ENCODE data around the gene TCP10L.

Gene TCP10L

DNA sequence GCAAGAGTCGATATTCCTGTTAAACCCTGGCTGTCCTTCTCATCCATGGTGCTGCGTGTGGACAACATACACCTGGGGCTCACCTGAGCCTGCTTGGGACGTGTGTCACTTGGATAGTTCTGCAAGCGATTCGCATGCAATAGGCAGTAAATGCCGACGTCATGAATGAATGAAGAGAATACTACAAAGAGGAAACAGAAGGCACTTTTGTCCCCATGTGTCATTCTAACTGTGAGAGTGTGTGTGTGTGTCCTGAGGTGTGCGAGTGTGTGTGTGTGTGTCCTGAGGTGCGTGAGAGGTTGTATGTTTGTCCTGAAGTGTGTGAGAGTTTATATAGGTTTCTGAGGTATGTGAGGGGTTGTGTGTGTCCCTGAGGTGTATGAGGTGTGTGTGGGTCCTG is 647 bp upstream of the TCP10L start:
- H3K27ac ChIP-seq: no peak overlapping the region
- TF ChIP-seq, protein P1, sequence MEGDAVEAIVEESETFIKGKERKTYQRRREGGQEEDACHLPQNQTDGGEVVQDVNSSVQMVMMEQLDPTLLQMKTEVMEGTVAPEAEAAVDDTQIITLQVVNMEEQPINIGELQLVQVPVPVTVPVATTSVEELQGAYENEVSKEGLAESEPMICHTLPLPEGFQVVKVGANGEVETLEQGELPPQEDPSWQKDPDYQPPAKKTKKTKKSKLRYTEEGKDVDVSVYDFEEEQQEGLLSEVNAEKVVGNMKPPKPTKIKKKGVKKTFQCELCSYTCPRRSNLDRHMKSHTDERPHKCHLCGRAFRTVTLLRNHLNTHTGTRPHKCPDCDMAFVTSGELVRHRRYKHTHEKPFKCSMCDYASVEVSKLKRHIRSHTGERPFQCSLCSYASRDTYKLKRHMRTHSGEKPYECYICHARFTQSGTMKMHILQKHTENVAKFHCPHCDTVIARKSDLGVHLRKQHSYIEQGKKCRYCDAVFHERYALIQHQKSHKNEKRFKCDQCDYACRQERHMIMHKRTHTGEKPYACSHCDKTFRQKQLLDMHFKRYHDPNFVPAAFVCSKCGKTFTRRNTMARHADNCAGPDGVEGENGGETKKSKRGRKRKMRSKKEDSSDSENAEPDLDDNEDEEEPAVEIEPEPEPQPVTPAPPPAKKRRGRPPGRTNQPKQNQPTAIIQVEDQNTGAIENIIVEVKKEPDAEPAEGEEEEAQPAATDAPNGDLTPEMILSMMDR (conservative IDR thresholded peaks at IDR 0.05): no peak
- TF ChIP-seq ZFX (IDR thresholded peaks at IDR 0.05): no peak

DNA sequence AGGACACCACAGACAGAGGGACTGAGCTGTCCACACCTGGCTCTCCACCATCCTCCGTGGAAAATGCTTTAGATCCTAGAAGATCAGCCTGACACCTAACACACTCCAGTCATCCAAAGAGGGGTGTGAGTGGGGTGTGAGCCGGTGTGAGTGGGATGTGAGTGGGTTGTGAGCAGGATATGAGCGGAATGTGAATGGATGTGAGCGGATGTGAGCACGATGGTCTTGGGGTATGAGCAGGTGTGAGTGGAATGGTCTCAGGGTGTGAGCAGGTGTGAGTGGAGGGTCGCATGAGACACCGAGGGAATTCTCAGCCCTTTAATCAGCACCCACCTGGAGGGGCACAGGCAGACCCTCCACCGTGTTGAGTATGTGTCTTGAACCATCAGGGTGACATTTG is 851 bp downstream of the TCP10L start:
- H3K27ac ChIP-seq: no peak overlapping the region
- no peak for TF ChIP-seq ZFX (IDR thresholded peaks at IDR 0.05)
- TF ChIP-seq, protein P1 (conservative IDR thresholded peaks at IDR 0.05): no peak

DNA sequence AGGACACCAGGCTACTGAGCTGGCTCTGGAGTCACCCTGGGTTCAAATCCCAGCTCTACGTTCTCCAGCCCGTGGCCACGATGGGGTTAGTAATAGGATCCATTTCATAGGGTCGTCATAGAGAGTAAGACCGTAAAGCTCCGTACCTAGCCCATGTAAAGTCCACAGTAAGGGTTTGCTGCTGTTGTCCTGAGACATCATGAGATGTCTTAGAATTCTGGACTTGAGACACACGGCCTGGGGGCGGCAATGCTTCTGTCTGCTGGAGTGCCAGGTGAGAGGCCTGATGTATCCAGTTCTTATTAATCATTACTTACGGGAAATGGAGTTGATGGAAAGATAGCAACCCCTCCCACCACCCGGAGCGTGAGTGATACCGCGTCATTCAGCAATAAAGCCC is 3.6 kb downstream of the TCP10L start:
- TF ChIP-seq, protein P1 (conservative IDR thresholded peaks at IDR 0.05): no peak
- TF ChIP-seq ZFX (IDR thresholded peaks at IDR 0.05): no peak
- no peak overlapping the region for H3K27ac ChIP-seq

DNA sequence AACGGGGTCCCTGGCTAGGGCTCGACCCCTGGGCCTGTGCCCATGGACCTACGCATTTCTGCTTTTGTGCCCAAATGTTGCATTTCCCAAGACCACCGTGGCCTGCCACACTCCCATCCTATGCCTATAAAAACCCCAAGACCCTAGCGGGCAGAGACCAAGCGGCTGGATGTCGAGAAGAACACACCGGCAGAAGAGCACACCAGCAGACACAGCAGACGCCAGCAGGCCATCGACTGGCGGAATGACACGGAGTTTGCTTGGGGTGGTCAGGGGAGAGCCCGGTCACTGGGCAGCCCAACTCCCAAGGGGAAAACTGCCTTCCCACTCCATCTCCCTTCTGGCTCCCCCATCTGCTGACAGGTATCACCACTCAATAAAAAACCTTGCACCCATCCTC is 4.4 kb downstream of the TCP10L start:
- TF ChIP-seq, protein P1 (conservative IDR thresholded peaks at IDR 0.05): no peak
- no peak for TF ChIP-seq ZFX (IDR thresholded peaks at IDR 0.05)
- no peak overlapping the region for H3K27ac ChIP-seq

DNA sequence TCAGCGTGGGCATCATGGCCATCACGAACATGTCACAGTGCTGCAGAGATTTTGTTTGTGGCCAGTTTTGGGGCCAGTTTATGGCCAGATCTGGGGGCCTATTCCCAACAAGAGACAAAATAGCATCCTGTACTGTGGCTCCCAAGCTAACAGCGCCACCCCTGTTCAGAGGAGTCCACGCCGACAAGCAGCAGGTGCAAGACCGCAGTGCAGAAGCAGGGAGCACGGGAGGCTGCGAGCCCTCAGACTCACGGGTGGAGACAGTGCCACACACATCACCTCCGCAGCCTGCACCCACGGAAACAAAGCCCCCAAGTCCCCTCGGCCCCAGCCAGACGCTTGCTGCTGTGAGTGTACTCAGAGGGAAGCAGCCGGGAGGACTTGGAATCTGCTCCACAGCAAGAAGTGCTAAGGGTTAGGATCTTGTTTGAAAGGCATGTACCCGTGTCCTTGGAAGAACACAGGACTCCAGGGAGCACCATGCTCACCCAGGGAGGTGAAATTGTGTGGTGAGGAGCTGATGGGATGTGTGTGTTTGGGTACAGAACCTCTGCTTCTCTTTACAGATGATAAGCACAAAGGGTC is 7.1 kb downstream of the TCP10L start:
- no peak for TF ChIP-seq ZFX (IDR thresholded peaks at IDR 0.05)
- TF ChIP-seq, protein P1 (conservative IDR thresholded peaks at IDR 0.05): peak; percentile 77
- no peak overlapping the region for H3K27ac ChIP-seq

DNA sequence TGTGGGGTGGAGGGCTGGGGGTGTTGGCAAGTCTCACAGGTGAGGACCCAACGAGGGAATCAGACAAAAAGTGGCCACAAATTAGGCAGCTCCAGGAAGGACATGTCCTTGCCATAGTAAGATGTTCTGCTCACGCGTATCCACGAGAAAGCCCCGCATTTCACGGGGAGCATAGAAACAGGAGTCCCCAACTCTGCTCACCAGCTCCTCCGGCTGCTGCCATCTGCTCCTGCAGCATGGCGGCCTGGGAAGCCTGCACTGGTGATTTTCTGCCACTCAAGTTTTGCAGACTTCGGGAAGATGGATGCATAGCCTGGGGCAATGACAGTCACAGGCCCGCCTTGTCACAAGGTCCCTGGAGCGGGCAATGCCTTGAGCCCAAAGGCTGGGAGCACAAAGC is 9.3 kb downstream of the TCP10L start:
- no peak for TF ChIP-seq ZFX (IDR thresholded peaks at IDR 0.05)
- TF ChIP-seq, protein P1 (conservative IDR thresholded peaks at IDR 0.05): no peak
- no peak overlapping the region for H3K27ac ChIP-seq

DNA sequence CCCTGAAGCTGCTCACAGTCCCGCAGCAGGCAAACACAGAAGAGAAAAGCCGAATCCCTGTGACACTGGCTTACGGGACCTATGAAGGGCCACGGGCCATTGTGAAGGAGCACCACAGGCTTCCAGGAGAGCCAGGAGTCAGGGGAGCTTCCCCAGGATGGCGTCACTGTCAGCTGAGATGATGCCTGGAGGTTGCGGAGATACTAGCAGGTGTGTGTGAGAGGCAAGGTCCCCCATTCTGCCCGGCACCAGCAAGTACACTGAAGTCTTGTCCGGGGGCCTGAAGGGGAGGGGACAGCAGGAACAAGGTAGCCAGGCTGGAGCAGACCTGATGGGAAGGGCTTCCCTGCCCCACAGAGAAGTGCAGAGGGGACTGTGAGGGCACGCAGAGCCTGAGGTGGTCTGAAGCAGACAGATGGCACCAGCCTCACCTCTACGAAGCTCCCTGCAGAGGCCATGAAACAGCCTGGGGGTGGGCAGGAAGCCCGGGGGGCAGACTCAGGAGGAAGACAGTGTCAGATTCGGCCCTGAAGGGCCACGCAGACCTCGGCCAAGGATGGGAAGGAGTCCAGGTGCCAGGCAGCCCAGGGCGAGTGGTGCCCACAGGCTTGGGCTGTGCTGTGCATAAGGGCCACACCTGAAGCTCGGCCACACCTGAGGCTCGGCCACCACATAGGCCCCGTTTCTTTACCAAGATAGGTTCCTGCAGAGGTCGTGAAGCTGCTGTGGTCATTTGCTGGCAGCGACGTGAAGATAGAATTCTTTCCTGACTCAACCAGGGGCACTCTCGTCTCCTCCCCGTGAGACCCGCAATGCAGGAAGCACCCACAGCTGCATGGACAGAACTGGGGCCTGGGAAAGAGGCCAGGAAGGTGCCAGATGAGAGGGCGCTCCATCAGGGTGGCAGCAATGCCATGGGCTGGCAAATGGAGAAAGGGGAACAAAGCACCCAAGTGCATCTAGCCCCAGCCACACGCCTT is 10.1 kb downstream of the TCP10L start:
- TF ChIP-seq, protein P1 (conservative IDR thresholded peaks at IDR 0.05): no peak
- TF ChIP-seq ZFX (IDR thresholded peaks at IDR 0.05): no peak
- H3K27ac ChIP-seq: no peak overlapping the region
